ENCODE data around the gene MFSD11.
"Not testable (repeated sequence)": the region's sequence is repeated elsewhere in the genome, so short reads cannot be mapped to it uniquely, and the experiment has no call there.

The MFSD11 gene

DNA sequence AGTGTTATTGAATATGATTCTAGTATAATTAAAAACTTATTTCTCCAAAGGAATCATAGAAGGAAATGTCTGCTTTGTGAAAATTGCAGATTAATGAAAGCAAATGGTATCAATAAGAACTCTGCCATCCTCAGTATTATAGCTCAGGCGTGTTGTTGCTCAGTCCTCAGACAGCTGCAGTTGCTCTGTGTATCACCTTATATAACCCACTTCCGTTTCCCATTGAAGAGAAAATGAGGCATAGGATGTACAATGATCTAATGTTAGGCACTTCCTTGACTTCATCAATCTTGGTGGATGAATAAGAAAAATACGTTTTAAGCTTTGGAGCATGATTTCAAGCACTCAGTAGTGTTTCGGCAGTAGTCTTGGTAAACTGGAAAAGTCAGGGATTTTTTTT, 14.1 kb downstream of the MFSD11 start:
- DNase-seq, result no peak

DNA sequence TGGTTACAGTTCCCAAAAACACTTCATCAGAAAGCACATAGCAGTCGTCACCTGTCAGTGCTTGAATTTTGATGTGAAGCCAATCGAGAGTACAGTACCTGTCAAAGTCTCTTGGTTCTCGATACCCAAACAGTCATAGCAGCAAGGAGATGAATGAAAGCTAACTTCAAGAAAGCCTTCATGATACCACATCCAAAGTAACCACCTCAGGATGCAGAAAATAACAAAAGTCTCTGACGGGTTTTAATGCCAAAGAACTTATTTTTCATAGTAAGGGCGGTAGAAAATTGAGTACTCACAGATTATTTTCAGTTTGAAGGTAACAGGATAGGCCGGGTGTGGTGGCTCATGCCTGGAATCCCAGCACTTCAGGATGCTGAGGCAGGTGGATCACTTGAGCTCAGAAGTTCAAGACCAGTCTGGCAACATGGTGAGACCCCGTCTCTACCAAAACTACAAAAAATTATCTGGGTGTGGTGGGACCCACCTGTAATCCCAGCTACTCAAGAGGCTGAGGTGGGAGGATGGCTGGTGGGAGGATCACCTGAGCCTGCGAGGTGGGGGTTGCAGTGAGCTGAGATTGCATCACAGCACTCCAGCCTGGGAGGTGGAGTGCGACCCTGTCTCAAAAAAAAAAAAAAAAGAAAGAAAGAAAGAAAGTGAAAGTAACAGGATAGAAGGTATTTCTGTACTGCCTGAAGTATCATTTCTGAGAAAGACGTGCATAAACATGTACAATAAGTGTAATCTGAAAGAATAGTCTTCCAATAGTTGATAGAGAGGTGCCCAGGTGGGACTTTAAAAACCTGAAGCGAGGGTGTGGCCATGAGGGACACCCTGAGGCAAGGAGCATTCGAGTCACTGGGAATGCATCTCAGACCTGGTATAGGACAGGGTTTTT, 15.4 kb downstream of the MFSD11 start:
- no peak for DNase-seq

DNA sequence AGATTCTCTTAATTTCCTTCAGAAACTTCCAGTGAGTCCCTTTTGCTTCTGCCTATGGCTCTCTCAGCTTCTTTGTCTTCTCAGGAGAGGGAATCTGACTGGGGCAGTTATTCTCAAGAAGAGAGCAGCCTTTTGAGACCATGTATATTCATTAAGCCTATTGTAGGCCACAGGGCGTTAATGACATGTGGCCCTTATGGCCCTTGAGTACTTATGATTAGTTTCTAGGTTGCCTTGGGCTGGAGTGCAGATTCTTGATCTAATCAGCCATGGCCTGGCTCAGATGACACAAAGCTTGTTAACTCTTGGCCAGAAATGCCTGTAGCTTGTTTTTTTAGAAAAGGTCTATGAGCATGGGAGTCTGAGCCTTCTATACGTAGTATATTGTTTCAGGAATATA, 17.4 kb downstream of the MFSD11 start:
- no peak for DNase-seq

DNA sequence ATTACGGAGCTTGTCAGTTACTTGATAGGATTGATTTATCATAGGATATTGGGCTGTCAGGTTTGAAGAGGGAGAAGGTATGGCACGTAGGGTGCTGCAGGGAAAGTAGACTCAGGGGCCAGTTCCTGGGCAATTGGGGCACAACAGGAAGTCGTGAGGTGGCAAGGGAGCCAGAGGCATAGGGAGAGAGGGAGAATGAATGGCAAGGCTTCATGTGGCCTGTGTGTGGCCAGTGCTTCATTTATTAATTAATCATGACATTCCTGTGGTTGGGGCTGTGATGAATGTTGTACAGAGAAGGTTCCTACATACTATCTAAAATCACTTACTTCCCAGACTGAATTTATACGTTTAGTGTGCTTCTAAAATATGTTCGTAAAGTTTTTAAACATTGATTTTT, 19.3 kb downstream of the MFSD11 start:
- no peak for DNase-seq

DNA sequence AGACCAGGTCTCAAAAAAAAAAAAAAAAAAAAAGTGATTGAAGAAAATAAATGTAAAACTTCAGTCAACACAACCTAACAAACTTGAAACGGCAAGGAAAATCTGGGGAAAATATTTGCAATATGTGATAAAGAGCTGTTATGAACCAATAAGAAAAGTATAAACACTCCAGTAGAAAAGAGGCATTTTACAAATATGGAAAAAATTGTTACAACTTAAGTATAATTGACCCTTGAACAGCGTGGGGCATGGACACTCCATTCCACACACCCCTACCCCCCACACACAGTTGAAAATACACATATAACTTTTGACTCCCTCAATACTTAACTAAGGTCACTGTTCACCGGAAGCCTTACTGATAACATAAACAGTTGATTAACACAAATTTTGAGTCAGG, 20.7 kb downstream of the MFSD11 start:
- no peak for DNase-seq

DNA sequence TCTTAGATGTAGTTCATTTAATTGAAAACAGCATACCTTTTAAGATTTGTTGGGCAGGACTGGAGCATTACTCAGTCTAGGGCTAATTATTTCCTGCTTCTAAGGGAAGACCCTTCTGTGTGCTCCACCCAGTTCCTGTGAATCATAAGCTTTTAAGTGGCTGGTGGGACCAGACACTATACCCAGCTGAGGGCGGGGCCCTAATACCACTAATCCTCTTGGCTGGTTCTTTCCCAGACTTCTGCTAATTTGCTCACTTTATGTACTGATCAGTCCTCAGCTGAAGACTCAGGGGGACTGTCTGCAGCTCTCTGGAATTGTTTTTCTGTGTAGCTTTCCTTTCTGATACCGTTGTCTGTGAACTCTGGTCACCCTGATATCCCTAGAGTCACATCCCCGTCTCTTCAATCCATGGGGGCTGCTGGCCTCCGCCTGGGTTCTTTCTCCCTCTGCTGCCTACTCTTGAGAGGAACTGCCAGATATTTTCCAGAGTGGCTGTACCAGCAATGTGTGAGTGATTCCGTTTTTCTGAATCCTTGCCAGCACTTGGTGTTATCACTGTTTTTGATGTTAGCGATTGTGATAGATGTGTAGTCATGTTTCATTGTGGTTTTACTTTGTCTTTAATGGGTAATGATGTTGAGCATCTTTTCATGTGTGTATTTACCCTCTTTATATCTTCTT, 35.1 kb downstream of the MFSD11 start:
- DNase-seq, result no peak

DNA sequence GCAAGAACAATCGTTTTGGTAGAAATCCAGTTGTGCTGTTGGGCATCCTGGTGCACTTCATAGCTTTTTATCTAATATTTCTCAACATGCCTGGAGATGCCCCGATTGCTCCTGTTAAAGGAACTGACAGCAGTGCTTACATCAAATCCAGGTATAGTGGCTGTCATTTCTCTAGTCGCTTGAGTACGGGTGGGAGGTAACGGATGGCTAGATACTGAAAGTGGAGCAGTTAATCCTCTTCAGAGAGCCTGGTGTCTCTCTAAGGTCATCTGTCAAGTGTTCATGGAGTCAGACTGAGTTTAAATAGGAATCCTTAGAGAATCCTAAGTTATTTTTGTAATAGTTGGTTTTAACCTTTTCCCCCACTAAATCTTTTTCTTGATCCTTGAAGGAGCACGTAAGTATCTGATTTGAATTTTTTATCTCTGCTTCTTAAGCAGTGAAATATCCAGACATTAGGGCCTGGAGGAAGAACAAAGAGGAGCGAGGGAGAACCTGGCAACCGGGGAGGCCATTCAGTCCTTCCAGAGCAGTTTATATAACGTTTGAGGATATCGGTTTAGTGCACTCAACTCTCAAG, 37.2 kb downstream of the MFSD11 start:
- DNase-seq, result no peak

DNA sequence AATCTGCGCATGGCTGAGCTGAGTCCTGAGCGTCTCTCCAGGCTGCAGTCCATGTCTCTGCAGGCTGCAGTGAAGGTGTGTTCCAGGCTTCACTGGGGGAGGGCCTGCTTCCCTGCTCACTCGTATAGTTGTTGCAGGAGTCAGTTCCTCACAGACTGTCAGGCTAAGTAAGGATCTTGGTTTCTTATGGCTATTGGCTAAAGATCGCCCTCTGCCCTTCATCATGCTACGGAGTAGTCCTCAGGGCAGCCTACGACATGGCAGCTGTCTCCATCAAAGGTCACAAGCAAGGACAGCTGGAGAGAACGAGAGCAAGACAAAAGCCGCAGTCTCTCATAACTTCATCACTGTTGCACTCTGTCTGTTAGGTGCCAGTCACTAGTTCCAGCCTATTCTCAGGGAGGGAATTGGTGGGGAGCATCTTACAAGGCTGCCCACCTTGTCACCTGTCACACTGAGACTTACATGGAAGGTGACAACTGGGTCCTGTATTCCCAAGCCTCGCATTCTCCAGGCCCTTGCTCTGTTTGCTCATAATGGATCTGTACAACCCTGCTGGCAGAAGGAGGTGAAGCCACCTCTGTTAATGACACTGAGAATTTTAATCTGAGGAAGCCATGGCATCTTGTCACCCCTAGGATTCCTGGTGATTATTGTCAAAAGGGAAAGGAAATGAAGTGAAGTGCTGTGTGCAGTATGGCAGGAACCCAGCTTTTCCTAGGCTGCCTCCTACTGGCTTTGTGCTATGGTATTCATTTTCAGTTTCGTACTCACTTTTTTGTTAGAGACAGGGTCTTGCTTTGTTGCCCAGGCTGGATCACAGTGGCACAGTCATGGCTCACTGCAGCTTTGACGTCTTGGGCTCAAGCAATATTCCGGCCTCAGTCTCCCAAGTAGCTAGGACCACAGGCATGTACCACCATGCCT, 43.4 kb downstream of the MFSD11 start:
- no peak for DNase-seq

DNA sequence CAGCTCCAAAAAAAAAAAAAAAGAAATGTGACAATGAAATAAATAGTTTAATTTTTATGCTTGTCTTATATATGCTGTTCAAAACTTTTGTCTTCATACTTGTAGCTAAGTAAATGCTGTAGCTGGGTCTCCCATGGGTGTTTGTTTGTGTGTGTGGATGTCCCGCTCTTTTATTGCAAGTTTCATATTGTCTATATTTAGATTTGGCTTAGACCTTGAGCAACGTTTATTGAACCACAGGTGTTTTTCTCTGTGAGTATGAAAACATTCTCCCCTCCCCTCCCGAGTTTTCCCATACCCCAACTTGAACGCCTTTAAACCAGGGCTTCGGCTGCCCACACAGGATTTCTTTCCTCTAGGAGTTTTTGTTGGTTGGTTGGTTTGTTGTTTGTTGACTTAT, 45.2 kb downstream of the MFSD11 start:
- no peak for DNase-seq

DNA sequence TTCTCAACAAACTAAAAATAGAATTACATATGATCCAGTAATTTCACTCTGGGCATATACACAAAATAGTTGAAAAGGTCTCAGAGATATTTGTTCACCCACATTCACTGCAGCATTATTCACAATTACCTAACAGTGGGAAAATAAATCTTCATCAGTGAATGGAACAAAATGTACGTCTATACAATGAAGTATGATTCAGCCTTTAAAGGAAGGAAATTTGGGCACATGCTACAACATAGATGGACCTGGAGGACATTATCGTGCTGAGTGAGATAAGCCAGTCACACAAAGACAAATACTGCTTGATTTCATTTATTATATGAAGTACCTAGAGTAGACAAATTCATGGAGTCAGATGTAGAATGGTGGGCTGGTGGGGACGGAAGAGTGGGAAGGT, 47.0 kb downstream of the MFSD11 start:
- no peak for DNase-seq

DNA sequence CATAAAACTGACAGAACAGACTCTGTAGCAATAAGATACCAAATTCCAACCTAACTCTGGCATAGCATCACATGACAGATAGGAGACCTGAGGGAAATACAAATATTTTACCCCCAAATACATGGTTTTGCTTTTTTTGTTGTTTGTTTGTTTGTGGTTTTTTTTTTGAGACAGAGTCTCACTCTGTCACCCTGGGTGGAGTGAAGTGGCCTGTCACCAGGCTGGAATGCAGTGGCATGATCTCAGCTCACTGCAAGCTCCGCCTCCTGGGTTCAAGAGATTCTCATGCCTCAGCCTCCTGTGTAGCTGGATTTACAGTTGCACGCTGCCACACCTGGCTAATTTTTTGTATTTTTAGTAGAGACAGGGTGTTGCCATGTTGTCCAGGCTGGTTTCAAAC, 49.9 kb downstream of the MFSD11 start:
- not testable (repeated sequence) for DNase-seq

DNA sequence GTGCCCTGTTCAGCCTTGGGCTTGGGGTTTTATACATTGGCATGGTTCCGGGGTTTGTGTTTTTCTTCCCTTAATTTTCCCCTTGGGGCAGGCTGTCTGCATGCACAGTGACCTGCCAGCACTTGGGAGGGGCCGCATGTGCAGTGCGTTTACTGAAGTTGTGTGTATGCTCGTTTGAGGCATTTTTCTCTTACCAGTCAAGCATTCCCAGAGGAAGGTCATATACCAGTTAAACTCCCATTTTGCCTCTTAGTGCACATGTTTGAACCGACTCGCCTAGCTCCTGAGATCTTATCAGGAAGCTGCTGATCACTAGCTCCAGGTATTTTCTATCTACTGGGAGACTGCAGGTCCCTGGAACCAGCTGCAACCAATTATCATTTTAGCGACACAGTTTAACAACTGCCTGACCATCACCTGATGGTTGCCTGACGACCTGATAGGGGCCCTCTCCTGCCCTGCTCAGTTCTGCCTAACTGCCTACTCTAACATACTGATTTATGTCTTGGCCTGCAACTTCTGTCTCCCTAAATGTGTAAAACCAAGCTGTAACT, 51.4 kb downstream of the MFSD11 start:
- DNase-seq, result no peak

DNA sequence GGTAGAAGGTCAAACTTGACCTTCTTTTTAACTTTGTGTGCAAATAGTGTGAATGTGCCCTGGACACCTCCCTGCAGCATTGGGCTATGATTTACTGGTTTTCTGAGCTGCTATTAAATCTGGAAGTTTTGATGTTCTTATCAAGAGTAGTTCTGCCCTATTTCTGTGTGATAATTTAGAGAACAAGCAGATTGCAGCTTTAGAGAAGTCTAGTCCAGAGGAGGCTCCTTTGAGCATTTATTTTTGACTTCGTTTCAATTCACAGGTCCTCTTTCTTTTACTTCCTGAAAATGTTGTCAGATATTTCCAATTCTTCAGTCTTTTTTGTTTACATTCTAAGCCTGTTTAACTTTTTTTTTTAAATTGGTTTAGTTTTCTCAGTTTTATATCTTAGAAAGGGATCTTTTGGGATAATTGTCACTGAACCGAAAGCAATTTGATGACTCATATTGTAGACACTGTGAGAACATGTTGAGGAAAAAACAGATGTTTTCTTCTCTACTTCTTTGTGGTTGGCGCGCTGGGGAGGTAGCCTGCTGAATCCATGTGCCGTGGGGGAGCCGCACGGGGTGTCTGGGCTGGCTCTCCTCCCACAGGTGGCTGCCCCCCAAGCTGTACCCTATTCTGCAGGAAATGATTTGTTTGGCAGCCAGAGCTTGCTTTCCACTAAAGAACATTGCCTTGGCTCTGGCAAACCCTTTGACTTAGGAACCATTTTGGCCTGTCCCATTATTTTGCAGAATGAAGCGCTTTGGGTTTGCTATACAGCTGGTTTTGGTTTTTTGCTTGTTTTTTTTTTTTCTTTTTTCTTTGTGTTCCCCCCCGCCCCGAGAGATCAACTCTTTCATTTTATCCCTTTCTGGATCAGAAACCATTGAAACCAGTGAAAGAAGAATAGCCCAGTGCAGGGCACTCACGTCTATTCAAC, 53.4 kb downstream of the MFSD11 start:
- DNase-seq, result peak; percentile 17

DNA sequence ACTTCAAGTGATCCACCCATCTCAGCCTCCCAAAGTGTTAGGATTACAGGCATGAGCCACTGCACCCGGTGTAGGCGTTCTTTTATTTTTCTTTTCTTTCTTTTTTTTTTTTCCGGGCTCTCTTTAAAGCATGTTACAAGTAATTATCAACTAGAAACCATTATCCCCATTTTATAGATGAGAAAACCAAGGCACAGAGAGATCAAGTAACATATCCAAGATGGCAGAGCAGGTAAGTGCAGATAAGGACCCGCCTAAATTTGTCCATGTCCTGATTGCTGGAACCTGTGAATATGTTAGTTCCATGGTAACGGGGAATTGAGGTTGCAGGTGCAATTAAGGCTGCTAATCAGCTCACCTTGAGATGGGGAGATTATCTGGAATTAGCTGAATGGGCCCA, 54.4 kb downstream of the MFSD11 start:
- no peak for DNase-seq

DNA sequence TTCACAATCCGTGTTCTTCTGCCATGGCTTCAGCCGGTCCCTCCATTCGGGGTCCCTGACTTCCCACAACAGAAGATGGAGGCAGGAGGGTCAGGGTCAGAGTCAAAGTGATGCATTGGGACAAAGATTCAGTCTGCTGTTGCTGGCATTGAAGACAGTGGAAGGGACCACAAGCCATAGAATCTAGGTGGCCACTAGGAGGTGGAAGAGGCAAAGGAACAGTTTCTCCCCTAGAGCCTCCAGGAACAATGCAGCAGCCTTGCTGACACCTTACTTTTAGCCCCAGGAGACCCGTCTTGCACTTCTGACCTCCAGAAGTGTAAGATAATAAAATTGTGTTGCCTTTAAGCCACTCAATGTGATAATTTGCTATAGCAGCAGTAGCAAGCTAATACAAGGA, 55.9 kb downstream of the MFSD11 start:
- DNase-seq, result no peak

DNA sequence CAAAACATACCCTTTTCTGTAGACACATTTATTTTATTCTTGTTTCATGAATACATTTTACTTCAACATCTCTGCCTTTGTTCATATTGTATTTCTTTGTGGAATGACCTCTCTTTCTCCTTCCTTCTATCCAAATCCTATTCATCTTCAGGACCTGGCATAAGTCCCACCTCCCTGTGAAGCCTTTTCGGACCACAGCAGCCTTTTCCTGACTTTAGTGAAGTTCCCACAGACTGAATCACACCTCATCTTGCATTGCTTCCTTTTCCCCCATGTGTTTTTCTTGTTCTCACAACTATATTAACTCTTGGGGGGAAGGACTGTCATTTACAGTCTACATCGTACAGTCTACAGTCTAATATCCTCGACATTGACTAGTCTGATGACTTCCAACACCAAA, 58.2 kb downstream of the MFSD11 start:
- DNase-seq, result no peak

DNA sequence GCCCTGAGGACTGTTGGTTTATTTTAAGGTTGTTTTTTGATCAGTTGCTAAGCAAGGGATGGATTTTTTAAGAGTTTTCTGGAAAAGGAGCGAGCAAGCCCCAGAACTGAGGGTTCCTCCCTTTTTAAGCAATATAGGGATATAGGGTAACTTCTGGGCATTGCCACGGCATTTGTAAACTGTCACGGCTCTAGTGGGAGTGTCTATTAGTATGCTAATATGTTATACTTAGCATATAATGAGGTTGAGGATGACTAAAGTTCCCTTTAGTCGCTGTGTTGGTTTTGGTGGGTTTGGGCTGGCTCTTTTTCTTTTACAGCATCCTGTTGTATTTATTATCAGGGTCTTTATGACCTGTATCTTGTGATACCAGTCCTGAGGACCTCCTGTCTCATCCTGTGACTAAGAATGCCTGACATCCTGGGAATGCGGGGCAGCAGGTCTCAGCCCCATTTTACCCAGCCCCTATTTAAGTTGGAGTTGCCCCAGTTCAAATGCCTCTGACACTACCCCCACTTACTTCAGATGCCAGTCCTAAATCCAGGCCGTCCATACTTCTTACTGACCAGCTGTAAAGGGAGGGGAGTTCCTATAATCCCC, 59.4 kb downstream of the MFSD11 start:
- no peak for DNase-seq

DNA sequence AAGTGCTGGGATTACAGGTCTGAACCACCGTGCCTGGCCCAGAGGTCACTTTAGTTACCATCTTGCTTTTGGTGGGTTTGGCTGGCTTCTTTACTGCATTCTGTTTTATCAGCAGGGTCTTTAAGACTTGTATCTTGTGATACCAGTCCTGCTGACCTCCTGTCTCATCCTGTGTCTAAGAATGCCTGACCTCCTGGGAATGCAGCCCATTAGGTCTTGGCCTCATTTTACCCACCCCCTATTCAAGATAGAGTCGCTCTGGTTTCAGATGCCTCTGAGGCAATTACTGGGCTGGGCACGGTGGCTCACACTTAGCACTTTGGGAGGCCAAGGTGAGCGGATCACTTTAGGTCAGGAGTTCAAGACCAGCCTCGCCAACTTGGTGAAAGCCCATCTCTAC, 63.8 kb downstream of the MFSD11 start:
- no peak for DNase-seq

DNA sequence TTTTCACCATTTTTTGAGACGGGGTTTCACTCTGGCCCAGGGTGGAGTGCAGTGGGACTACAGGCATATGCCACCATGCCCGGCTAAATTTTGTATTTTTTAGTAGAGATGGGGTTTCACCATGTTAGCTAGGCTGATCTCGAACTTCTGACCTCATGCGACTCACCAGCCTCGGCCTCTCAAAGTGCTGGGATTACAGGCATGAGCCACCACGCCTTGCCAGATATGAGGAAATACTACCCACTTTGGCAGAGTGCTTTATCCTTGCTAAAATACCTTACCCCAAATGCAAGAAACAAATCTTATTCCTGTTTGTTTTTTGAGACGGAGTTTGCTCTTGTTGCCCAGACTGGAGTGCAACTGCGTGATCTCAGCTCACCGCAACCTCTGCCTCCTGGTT, 67.4 kb downstream of the MFSD11 start:
- no peak for DNase-seq

DNA sequence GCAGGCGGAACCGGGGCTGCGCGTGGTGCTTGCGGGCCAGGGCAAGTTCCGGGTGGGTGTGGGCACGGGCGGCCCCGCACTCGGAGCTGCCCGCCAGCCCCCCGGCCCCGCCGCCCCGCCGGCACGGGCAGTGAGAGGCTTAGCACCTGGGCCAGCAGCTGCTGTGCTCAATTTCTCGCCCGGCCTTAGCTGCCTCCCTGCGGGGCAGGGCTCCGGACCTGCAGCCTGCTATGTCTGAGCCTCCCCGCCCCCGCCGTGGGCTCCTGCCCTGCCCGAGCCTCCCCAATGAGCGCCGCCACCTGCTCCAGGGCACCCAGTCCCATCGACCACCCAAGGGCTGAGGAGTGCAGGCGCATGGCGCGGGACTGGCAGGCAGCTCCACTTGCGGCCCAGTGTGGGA, 68.2 kb downstream of the MFSD11 start:
- not testable (repeated sequence) for DNase-seq

DNA sequence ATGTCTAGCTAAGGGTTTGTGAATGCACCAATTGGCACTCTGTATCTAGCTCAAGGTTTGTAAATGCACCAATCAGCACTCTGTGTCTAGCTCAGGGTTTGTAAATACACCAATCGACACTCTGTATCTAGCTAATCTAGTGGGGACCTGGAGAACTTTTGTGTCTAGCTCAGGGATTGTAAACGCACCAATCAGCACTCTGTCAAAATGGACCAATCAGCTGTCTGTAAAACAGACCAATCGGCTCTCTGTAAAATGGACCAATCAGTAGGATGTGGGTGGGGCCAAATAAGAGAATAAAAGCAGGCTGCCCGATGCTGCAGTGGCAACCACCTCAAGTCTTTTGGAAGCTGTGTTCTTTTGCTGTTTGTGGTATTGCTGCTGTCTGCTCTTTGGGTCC, 68.8 kb downstream of the MFSD11 start:
- DNase-seq, result not testable (repeated sequence)
